Skeletal muscle cell (primary cell): ENCODE results near the gene CDKN1A.

Source experiments
- DNase-seq: peaks from one replicate; pipeline ENCODE4 v3.0.0-alpha.2; 2010; ENCODE audit warnings: low read depth
- H3K4me3 ChIP-seq: 2 replicates; pipeline ENCODE4 v1.5.1; 2011; ENCODE audit warnings: low read depth, mild to moderate bottlenecking, control low read depth, low read length, moderate library complexity

Gene CDKN1A

DNA sequence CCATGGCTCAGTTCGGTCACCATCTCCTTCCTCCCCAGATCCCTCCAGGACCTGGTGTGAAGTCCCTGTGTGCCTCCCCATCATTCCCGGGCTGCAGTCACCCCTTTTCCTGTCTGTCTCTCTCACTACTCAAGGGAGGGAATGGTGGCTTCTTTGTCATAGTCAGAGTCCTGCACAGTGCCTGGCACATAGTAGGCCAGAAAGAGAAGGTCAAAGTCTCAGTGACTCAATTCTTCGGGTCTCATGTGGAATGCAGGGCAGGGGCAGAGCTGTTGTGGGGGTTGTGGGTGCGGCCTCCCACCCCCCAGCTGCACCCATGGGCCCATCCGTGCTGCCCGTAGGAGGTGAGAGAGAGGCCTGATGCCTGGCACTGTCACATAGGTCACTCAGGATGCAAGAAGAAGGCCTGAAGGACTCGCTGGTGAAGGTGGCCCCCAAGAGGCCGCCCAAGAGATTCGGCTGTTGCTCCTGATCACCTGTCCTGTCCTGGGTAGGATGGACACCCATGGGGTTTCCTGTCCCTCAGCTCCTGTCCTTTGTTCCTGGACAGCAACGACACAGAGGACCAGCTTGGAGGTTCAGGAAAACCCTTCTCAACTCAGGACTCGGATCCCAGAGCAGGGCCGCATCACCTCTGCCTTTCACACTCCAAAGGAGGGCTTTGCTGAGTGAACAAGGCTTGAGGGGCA lies 53.3 kb downstream of the CDKN1A start:
- DNase-seq, result no peak

DNA sequence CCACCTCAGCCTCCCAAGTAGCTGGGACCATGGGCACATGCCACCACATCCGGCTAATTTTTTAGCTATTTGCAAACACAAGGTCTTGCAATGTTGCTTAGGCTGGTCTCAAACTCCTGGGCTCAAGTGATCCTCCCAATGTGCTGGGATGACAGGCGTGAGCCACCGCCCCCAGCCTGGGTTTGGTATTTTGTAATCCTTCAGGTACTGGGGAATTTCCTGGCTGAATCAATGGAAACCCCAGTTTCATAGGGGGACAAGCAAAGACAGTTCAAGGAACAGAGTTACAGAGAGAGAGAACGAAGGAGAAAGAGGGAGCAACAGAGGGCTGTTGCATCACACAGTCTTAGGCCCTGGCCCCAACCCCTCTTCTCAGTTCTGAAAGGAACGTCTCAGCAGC lies 54.8 kb downstream of the CDKN1A start:
- DNase-seq, result no peak
- no peak overlapping the region for H3K4me3 ChIP-seq

More for the DNA sequence above, 53.3 kb downstream of the CDKN1A start:
- H3K4me3 ChIP-seq, result no peak overlapping the region

GRCh38 chr6:36734486-36735060 lies 56.1 kb downstream of the CDKN1A start:
- no peak for DNase-seq
- H3K4me3 ChIP-seq, result no peak overlapping the region

DNA sequence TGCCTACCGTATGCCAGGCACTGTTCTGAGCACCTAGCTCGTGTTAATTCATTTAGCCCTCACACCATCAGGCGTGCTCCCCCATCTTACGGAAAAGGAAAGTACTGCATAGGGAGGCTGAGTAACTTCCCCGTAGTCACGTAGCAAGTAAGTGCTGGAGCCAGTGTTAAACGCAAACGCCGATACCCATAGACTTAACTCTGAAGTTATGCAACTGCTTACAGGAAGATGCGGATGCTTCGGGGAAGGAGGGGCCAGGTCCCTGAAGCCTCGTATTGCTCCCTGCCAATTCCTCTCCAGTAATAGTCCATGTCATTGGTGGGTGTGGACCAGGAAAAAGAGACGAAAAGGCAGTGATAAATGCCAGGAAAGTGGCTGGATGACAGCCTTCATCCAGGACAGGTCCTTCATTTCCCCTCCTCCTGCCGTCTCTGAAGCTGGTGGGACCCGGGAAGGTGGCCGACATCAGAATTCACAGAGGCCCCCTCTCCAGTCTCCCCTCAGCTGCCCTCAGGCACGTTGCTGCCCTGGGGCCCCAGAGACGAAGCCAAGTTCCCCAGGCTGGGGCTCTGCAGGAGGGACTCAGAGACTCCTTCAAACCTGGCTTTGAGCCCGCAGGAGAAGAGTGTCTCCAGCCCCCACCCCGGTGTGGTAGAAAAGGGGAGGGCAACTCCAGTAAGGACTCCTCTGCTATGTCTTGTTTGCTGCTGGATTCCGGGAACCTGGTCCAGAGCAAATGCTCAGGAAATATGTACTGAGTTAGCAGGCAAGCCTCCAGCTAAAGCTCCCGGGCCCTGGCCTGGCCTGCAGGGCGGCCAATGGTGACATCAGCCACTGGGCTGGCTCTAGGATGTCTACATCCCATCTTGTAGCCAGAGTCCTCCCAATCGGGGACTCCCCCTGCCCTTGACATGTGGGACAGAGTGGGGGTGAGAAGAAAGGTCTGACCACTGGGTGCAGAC lies 56.9 kb downstream of the CDKN1A start:
- DNase-seq, result peak; percentile 93
- peak overlapping the region; percentile 25 for H3K4me3 ChIP-seq
